BLaER1 treated with 17β-estradiol and CSF1 and Interleukin-3, amounts not matched to agents 10 nM and 100 nM (cell line): ENCODE results near the gene SYVN1.
A peak's percentile ranks its signal among the peaks of the same experiment; 100 is the strongest.
"Not testable (repeated sequence)": the region's sequence is repeated elsewhere in the genome, so short reads cannot be mapped to it uniquely, and the experiment has no call there.

ENCODE experiments used
- H3K27ac ChIP-seq, 11 experiments: shearing (Covaris generic); formaldehyde crosslinking; 2 replicates each; pipeline ENCODE4 v1.8.1; 2022
- H3K27me3 ChIP-seq, 11 experiments: shearing (Covaris generic); formaldehyde crosslinking; 2 replicates each; pipeline ENCODE4 v1.8.1; 2022
- H3K36me3 ChIP-seq, 11 experiments: shearing (Covaris generic); formaldehyde crosslinking; 2 replicates each; pipeline ENCODE4 v1.8.1; 2022
- H3K4me1 ChIP-seq, 10 experiments: shearing (Covaris generic); formaldehyde crosslinking; 2 replicates each; pipeline ENCODE4 v1.8.1; 2022
- H3K4me2 ChIP-seq, 11 experiments: shearing (Covaris generic); formaldehyde crosslinking; 2 replicates each; pipeline ENCODE4 v1.8.1; 2022
- H3K4me3 ChIP-seq, 10 experiments: shearing (Covaris generic); formaldehyde crosslinking; 2 replicates each; pipeline ENCODE4 v1.8.1; 2022
- H3K9ac ChIP-seq, 11 experiments: shearing (Covaris generic); formaldehyde crosslinking; 2 replicates each; pipeline ENCODE4 v1.8.1; 2022
- H3K9me3 ChIP-seq, 11 experiments: shearing (Covaris generic); formaldehyde crosslinking; replicated peaks in 1 of 11; 2 replicates each; pipeline ENCODE4 v1.8.1; 2022
- H4K20me1 ChIP-seq, 11 experiments: shearing (Covaris generic); formaldehyde crosslinking; 2 replicates each; pipeline ENCODE4 v1.8.1; 2022
- Cebpa-rat ChIP-seq, 11 experiments: shearing (Covaris generic); IDR thresholded peaks; 2 replicates each; pipeline ENCODE4 v1.8.1; 2022

Gene SYVN1

GRCh38 chr11:65134240-65134951 lies at the start of gene SYVN1:
Gene SYVN1, minus strand, starts transcription at chr11:65134519. Its CDS starts 918 bp downstream, at chr11:65133601.
- Histone ChIP-seq H3K9ac (peak within 1 kb of the TSS; percentile 88 to 100 (median 96)), H3K4me1 (peaks cover 35 to 72% (median 57%) of the 10 kb centered on the region in 10 experiments), H4K20me1 (peaks cover 23 to 47% (median 36%) of the 10 kb centered on the region in 11 experiments; a peak in 20 of 22 replicates), H3K27me3 (no peaks in the 10 kb centered on the region), H3K4me3 (peak within 1 kb of the TSS; percentile 78 to 99 (median 95)), H3K4me2 (peak within 1 kb of the TSS; percentile 86 to 100 (median 97)), H3K27ac (peak within 1 kb of the TSS; percentile 92 to 100 (median 97)), H3K9me3 (no peaks in the 10 kb centered on the region), H3K36me3 (peaks cover 23 to 33% (median 28%) of the 10 kb centered on the region in 11 experiments)
- no peak for TF ChIP-seq Cebpa-rat (IDR thresholded peaks at IDR 0.05)

GRCh38 chr11:65183201-65183891 lies 49.0 kb upstream of the SYVN1 start:
- Histone ChIP-seq H3K27me3 (no peaks in the 10 kb centered on the region), H3K4me3 (peak overlapping the region; percentile 75 to 100 (median 96)), H3K9ac (peak overlapping the region; percentile 88 to 100 (median 95)), H3K36me3 (peaks cover 28 to 53% (median 49%) of the 10 kb centered on the region in 11 experiments), H3K9me3 (no peaks in the 10 kb centered on the region), H3K27ac (peak overlapping the region in 8 of 11 experiments; percentile 85 to 94 (median 92); a peak in 7 of 22 replicates), H3K4me1 (peaks cover 24 to 43% (median 31%) of the 10 kb centered on the region in 10 experiments), H4K20me1 (peaks cover 0 to 60% (median 31%) of the 10 kb centered on the region in 11 experiments; a peak in 15 of 22 replicates), H3K4me2 (peak overlapping the region; percentile 88 to 100 (median 98))
- no peak for TF ChIP-seq Cebpa-rat (IDR thresholded peaks at IDR 0.05)

- Histone ChIP-seq H3K9me3 (no peaks in the 10 kb centered on the region), H4K20me1 (peaks cover 0 to 53% (median 31%) of the 10 kb centered on the region in 11 experiments; a peak in 15 of 22 replicates), H3K4me2 (peak overlapping the region; percentile 88 to 100 (median 98)), H3K27ac (peak overlapping the region; percentile 85 to 96 (median 92)), H3K4me3 (peak overlapping the region; percentile 75 to 100 (median 96)), H3K9ac (peak overlapping the region; percentile 88 to 100 (median 95)), H3K4me1 (peaks cover 24 to 43% (median 31%) of the 10 kb centered on the region in 10 experiments), H3K27me3 (no peaks in the 10 kb centered on the region), H3K36me3 (peaks cover 20 to 44% (median 41%) of the 10 kb centered on the region in 11 experiments)
- TF ChIP-seq Cebpa-rat (IDR thresholded peaks at IDR 0.05) = no peak
Observed at GRCh38 chr11:65182258-65183170, 48.2 kb upstream of the SYVN1 start.

- Histone ChIP-seq H3K9ac (peak within 1 kb of the TSS; percentile 88 to 100 (median 95)), H3K27me3 (no peaks in the 10 kb centered on the region), H3K4me3 (peak within 1 kb of the TSS; percentile 75 to 100 (median 96)), H4K20me1 (peaks cover 0 to 45% (median 29%) of the 10 kb centered on the region in 11 experiments; a peak in 15 of 22 replicates), H3K36me3 (peaks cover 12 to 36% (median 33%) of the 10 kb centered on the region in 11 experiments), H3K4me1 (peaks cover 24 to 43% (median 31%) of the 10 kb centered on the region in 10 experiments), H3K4me2 (peak within 1 kb of the TSS; percentile 91 to 100 (median 98)), H3K9me3 (no peaks in the 10 kb centered on the region), H3K27ac (peak within 1 kb of the TSS; percentile 85 to 96 (median 92))
- no peak for TF ChIP-seq Cebpa-rat (IDR thresholded peaks at IDR 0.05)
Observed at GRCh38 chr11:65181569-65182257, 47.4 kb upstream of the SYVN1 start, which contains the start of gene CAPN1. Gene CAPN1, plus strand, starts transcription at chr11:65181928. Its CDS starts 774 bp downstream, at chr11:65182702.

- TF ChIP-seq Cebpa-rat (IDR thresholded peaks at IDR 0.05) = no peak
- H3K9ac ChIP-seq = peak overlapping the region; percentile 88 to 100 (median 95)
- no peaks in the 10 kb centered on the region for H3K27me3 ChIP-seq
- peaks cover 5 to 29% (median 26%) of the 10 kb centered on the region in 11 experiments for H3K36me3 ChIP-seq
- H3K27ac ChIP-seq = peak overlapping the region; percentile 68 to 94 (median 87); a peak in 21 of 22 replicates
- peaks cover 24 to 43% (median 31%) of the 10 kb centered on the region in 10 experiments for H3K4me1 ChIP-seq
- H4K20me1 ChIP-seq = peaks cover 0 to 38% (median 23%) of the 10 kb centered on the region in 11 experiments; a peak in 14 of 22 replicates
- no peaks in the 10 kb centered on the region for H3K9me3 ChIP-seq
- peak overlapping the region; percentile 73 to 93 (median 89) for H3K4me2 ChIP-seq
- H3K4me3 ChIP-seq = peak overlapping the region; percentile 75 to 100 (median 96)
Observed at GRCh38 chr11:65180877-65181568, 46.7 kb upstream of the SYVN1 start.

- H3K27me3 ChIP-seq, H4K20me1 ChIP-seq, H3K4me3 ChIP-seq, H3K27ac ChIP-seq, H3K9me3 ChIP-seq, H3K36me3 ChIP-seq, H3K4me2 ChIP-seq, H3K9ac ChIP-seq: not testable (repeated sequence)
- peaks cover under 1 to 16% (median 5%) of the 10 kb centered on the region in 10 experiments; a peak in 18 of 20 replicates for H3K4me1 ChIP-seq
Observed at GRCh38 chr11:65174571-65175010, 40.3 kb upstream of the SYVN1 start.

GRCh38 chr11:65172600-65172999 lies 38.3 kb upstream of the SYVN1 start:
- TF ChIP-seq Cebpa-rat (IDR thresholded peaks at IDR 0.05) = no peak
- no peaks in the 10 kb centered on the region for H3K9me3 ChIP-seq
- H3K27me3 ChIP-seq = no peaks in the 10 kb centered on the region
- H3K36me3 ChIP-seq = no peaks in the 10 kb centered on the region
- no peak overlapping the region for H3K9ac ChIP-seq
- no peaks in the 10 kb centered on the region for H4K20me1 ChIP-seq
- no peak overlapping the region for H3K4me3 ChIP-seq
- H3K4me2 ChIP-seq = no peak overlapping the region
- peaks cover 9 to 25% (median 18%) of the 10 kb centered on the region in 10 experiments for H3K4me1 ChIP-seq
- no peak overlapping the region for H3K27ac ChIP-seq
